GM18951 (cell line): ENCODE data around the gene UFSP2.

ENCODE experiments used
- POLR2A ChIP-seq: IDR thresholded peaks from 4 replicates; pipeline ENCODE4 v1.6.1; 2011; ENCODE audit warnings: mild to moderate bottlenecking; ENCODE audit not compliant: insufficient read length, insufficient read depth; ENCODE audit errors: extremely low read depth
- in situ Hi-C: fragments of 300-500 bp; cut with MboI; formaldehyde crosslinking; loops from one replicate; pipeline ENCODE4 v1.12.0; 2022; ENCODE audit warnings: low sequenced_read_pairs, mixed read lengths, inconsistent platforms; ENCODE audit not compliant: unreplicated experiment

Gene UFSP2

DNA sequence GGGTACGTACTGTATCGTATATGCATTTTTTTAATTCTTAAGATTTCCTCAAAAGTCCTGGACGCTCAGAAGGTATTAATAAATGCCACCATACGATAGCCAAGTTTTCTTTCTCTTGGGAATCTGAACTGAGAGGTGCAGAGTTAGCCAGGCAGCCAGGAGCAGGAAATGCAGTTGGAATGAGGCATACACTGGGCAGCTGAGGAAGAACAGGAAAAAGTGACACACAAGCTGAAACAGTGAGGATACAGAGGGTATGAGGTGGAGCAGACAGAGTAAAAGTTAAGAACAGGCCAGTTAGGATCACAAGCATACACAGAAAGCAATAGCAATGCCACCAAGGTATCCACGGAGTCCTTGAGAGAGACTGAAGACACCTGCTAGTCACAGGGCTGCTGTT is 13.4 kb downstream of the UFSP2 start:
- in situ Hi-C loops: no loop called here
- TF ChIP-seq POLR2A: no peak

DNA sequence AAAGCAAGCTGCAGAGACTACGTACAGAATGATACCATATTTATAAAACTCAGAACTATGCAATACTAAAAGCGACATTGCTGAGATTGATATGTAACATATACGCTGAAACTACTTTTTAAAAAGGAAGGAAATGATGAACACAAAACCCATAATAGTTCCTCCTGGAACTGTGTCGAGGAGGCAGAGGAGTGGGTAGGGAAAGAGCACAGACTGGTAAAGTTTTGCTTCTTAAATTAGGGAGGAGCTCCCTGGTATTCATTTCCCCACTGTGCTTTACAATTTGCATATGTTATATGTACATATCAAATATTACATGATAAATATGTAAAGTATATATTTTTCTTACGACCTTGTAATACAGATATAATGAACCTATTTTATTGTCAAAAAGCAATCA is 13.9 kb downstream of the UFSP2 start:
- TF ChIP-seq POLR2A: no peak
- in situ Hi-C loops: no loop called here

DNA sequence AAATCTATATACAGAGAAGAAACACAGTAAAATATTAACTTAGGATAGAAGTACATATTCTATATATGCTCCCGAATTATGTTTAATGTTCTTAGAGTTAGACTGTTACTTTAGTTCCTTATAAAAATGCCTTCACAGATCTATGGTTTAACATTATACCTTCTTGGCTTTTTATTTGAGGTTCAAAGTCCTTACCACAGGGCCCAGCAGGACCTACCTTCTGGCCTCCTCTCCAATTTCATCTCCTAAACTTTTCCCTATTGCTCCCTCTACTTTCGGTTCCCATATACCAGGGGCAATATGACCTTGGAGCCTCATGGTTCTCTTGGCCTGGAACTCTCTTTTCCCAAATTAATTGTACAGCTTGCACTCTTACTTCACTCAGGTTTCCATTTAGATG is 17.3 kb downstream of the UFSP2 start:
- no peak for TF ChIP-seq POLR2A
- in situ Hi-C loops: no loop called here

DNA sequence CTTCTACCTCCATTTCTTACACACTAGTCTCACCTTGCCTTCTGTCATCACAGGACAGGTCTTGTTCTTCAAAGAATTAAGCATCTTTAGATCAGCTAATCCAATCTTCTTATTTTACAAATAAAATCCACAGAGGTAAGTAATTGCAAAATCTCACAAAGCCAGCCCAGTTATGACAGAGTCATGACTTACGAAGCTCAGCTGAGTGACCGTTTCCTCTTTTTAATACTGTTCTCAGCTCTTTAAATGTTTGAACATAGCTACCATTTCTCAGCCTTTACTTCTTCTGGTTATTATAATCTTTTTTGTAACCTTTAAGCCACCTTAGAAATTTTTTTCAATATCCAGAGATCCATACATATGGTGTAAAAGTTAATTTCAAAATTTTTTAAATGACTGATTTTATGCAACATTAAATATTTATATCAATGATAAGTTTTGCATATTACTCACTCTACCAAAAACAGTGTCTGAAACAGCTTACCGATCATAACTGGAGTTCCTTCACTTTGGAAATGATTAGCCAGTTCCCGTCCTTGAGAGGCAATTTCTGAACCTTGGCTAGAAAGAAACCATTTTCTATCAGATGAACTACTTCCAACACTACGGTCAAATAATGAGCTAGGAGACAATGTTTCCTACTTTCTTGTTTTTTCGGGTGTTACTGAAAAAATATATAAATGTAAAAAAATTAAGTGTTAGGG is 20.3 kb downstream of the UFSP2 start:
- TF ChIP-seq POLR2A: no peak
- in situ Hi-C loops: no loop called here

DNA sequence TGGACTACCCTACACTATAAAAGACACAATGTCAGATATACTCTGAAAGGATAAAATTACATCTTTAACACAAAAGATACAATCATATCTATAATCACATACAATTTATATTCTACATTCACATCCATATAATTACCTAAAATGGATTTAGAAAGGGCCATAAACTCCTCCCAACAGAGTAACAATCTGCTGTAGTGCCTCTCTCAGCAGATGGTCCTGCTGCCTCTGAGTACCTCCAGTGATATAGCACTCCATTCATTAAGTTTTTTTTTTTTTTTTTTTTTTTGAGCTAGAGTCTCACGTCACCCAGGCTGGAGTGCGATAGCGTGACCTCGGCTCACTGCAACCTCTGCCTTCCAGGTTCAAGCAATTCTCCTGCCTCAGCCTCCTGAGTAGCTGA is 21.7 kb downstream of the UFSP2 start:
- TF ChIP-seq POLR2A: no peak

DNA sequence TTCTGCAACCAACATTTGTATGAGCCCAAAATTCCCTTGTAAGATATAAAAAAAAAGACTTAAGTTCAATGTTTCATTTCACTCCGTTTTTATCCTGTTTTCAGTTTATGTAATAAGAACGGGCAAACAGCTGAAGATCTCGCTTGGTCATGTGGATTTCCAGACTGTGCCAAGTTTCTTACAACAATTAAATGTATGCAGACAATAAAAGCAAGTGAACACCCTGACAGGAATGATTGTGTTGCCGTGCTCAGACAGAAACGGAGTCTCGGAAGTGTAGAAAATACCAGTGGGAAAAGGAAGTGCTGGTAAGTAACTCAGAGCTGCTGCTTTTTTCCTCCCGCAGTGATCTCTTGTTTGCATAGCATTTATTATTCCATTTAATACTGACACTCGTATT is 26.3 kb downstream of the UFSP2 start:
- in situ Hi-C loops: no loop called here
- TF ChIP-seq POLR2A: no peak

More for the DNA sequence above, 21.7 kb downstream of the UFSP2 start:
- in situ Hi-C loops: no loop called here

DNA sequence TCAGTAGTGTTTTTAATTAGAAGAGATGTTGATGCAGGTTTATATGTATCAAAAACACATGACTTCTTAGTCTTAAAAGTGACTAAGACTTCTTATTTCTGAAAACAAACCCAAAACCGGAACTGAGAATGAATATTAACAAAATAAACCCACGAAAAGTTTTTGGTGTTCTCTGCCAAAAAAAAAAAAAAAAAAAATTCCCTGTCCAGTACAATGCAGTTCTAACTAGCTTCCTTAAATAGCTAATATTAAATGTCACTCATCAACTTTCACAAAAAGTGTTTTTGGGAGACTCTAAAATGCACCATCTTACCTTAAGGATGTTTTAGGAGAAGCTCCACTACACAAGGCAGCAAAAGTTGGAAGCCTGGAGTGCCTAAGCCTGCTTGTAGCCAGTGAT is 27.1 kb downstream of the UFSP2 start:
- TF ChIP-seq POLR2A: no peak
- in situ Hi-C loops: no loop called here

DNA sequence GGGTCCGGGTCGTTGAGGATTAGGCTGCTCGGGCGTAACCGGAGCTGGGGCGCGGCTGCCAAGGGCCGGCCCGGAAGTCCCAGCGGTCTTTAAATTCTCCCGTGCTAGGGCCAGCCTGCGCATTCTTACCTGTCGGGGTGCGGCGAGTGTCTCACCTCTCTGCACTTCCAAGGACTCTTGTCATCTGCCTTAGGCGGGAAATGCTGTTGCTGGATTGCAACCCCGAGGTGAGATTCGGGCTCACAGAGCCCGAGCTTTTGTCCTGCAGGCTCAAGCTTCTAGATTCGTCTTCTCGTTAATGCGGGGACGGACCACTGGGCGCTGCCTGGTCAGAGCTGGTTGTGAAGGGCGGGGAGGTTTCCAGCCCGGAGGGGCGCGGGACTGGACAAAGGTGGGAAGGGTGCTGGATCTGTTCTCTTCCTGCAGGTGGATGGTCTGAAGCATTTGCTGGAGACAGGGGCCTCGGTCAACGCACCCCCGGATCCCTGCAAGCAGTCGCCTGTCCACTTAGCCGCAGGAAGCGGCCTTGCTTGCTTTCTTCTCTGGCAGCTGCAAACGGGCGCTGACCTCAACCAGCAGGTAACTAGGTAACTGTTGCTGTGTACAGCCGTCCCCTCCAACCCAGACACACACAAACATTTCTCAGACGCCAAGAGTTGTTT is 28.9 kb downstream of the UFSP2 start, which contains the start of gene ANKRD37:
TSS of gene ANKRD37 (plus strand) at position 118 of the 662 bp plus-strand sequence. CDS start at position 201, 83 bp downstream.
- peak; percentile 11 for TF ChIP-seq POLR2A
- in situ Hi-C loops: no loop called here

DNA sequence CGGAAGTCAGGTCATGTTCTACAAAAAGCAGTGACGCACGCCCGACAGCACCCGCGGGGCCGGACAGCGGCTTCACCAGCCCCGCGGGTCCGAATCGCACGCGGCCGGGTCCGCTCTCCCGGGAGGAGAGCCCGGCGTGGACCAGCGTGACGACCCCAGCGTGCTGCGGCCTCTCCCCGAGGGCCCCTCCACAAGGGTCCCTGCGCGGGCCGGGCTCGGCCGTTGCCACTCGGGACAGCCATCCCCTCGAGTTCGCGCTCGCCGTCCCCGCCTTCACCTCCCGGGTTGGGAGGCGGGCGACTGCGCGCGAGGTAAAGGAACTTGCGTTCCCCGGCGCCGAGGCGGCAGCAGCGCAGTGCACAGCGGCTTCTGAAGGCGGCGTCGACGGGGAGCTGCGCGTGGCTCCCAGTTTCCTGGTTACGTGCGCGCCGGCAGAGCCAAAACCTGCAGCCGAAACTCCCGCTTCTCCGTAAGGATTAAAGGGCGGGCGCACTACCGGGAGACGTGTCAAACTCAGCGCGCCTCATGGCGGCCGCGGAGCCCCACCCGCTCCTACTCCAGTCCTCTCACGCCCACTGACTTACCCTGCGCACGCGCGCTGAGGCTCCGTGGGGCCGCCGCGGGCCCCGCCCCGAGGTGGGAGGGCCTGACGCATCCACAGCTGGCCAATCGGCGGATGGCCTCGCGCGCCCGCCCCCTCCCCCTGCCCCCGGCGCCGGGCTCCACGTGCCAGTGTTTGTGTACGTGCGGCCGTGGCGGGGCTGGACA is 29.6 kb downstream of the UFSP2 start:
- in situ Hi-C loops: no loop called here
- TF ChIP-seq POLR2A: peak; percentile 75

DNA sequence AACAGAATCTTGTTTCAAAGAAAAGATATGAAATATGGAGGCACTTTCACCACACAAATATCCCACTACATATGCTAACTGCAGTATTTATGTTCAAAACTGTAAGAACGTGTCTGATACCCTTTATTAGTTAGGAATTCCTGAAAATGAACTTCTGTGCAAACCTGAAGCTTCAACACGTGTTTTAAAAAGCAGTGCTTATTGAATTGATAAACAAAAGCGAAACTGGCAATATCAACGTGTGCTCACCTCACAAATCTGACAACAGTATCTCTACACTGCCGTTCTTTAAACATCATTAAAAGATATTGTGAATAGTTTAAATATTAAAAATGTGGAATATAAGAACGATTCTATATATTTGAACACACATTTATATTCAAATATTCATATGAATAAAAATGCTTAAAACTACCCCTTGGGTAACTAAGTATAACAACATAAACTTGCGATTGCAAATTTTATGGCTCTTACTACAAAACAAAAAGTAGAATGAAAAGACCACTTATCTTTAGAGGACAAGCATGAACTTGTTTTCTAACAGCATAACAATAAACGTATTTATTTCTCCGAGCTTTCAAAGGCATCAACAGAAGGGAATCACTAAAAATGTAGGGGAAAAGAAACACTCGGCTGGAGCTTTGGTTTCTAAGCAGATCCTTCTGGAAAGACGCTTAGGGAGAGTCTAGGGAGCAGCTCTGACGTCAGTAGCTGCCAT is 30.4 kb downstream of the UFSP2 start, which contains the start of gene LRP2BP:
TSS of gene LRP2BP (minus strand) at position 687 of the 718 bp plus-strand sequence. CDS start 17,738 bp downstream, outside the sequence.
- no peak for TF ChIP-seq POLR2A
- in situ Hi-C loops: no loop called here

DNA sequence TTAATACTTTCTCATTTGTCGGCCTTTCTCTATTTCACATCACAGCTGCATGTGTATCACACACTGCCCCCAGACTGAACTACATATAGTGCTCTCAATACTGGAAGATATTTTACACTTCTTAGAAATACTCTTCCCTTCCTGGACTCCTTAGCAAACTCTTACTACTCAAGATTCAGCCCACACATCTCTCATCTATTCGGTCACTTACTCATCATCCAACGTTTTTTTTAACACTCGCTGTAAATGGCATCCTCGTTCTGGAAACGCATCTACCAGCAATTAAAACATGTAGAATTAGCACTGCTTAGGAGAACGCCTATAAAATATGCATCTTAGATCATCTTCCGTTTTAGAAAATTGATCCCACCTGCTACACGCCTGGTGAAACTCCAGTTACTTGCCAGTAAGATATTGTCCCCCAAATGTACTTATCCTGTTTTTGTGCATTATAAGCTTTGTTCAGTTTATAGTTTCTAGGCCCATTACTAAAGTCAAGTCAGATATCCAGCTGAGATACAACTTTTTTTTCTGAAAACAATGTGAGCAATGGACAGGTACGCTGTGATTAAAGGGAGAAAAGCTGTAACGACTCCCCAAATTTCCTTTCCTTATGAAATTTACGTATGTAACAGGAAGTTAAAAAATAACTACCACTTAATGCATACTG is 31.1 kb downstream of the UFSP2 start:
- in situ Hi-C loops: no loop called here
- no peak for TF ChIP-seq POLR2A

DNA sequence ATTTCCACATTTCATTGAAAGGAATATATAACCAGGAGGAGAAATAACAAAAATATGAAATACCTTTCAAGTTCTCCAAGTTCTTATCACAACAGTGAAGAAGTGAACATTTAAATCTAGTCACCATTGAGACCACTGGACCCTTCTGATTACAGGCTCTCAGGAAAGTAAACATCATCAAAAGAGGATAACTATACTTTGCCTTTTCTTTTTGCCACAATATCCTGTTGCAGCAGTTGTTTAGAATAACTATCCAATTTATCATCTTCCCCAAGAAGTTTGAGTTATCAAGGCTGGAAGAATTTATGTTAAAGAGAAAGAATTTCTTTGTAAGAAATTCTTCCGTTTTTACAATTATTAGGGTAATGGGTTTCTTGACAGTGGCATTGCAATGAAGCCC is 33.6 kb downstream of the UFSP2 start:
- in situ Hi-C loops: no loop called here

DNA sequence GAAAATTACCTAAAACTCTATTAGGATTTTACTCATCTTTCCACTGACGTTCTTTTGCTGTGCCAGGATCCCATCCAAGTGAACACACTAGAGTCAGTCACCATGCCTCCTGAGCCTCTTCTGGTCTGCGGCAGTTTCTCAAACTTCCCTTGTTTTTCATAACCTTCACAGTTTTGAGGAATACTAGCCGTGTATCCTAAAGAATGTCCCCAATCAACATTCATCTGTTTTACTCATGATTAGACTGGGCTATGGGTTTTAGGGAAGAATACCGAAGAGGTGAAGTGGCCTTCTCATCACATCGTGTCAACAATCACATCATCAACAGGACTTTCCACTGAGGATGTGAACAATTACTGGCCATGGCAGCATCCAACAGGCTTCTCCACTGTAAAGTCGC is 34.8 kb downstream of the UFSP2 start:
- in situ Hi-C loops: no loop called here
- TF ChIP-seq POLR2A: no peak

More for the DNA sequence above, 33.6 kb downstream of the UFSP2 start:
- TF ChIP-seq POLR2A: no peak

DNA sequence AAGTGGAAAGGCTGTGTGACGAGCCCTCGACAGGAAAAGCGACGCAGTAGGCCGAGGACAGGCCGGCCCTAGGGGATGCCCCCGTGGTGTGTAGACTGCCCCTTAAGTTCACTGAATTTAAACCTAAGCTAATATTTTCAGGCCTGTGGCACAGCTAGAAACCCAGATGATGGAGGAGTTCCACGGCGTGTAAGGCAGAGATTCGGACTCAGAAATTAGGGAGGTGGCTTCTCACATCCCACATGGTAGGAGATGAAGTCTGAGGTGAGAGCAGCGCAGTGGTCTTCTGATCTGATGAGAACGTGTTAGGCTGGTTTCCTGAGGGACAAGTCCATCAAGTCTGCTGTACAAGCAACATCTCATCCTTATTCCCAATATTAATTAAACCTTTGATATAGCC is 37.8 kb downstream of the UFSP2 start:
- in situ Hi-C loops: no loop called here
- no peak for TF ChIP-seq POLR2A
